ENCODE data around the gene MDN1. TPM values are rescaled to one million over a fixed set of nuclear protein-coding genes. Genes with fewer than 3 reads are reported as not detected.

Gene MDN1
- total and polyA plus RNA-seq, 8 donors, result 15.6 to 27.5 (median 18.1) TPM

DNA sequence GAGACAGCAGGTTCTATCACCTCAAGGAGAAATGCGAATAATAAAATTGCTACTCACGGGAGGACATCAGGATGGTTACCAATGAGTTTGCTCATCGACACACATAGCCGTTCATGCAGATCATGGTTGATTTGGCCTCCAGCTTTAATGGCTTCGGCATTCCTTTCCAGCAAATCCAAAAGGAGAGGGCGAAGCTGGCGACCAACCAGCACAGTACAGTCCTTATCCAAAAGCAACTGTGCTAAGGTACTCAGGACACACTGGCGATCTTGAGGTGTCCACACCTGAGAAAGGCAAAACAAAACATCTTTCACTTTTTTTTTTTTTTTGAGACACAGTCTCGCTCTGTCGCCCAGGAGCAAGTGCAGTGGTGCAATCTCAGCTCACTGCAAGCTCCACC lies 16.3 kb downstream of the MDN1 start:
- Histone ChIP-seq H3K4me3 (no peak overlapping the region), H3K9me3 (no peaks in the 10 kb centered on the region), H3K36me3 (peaks cover 0 to 7% (median 7%) of the 10 kb centered on the region in 3 donors), H3K27ac (no peak overlapping the region), H3K4me1 (no peaks in the 10 kb centered on the region), H3K27me3 (no peaks in the 10 kb centered on the region)
- 91 to 97% methylated on average over 10 of the region's 10 CpGs for WGBS, 2 donors
- intact Hi-C loops (cut with DNase I), result no loop called here
- DNase-seq (no peak), FAIRE-seq (no peak), ATAC-seq (no peak)
- TF ChIP-seq, protein P1, sequence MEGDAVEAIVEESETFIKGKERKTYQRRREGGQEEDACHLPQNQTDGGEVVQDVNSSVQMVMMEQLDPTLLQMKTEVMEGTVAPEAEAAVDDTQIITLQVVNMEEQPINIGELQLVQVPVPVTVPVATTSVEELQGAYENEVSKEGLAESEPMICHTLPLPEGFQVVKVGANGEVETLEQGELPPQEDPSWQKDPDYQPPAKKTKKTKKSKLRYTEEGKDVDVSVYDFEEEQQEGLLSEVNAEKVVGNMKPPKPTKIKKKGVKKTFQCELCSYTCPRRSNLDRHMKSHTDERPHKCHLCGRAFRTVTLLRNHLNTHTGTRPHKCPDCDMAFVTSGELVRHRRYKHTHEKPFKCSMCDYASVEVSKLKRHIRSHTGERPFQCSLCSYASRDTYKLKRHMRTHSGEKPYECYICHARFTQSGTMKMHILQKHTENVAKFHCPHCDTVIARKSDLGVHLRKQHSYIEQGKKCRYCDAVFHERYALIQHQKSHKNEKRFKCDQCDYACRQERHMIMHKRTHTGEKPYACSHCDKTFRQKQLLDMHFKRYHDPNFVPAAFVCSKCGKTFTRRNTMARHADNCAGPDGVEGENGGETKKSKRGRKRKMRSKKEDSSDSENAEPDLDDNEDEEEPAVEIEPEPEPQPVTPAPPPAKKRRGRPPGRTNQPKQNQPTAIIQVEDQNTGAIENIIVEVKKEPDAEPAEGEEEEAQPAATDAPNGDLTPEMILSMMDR (IDR thresholded peaks at IDR 0.05), result no peak

DNA sequence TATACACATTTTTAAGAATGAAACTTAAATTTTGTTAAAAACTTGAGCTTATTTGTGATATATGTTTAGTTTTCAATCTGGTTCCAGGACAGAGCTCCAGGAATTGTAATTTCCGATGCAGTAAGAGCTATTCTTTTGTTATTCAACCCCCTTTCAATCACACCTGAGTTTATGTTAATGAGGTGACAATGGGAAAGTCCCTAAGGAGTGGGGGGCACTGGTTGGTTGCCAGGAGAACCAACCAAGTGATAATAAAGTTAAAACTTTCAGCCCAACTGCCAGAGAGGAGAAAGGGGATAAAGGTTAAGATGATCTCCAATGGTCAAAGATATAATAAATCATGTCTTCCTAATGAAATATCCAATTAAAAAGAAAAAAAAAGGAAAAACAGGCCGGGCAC lies 19.8 kb downstream of the MDN1 start:
- FAIRE-seq, result no peak
- intact Hi-C loops (cut with DNase I), result no loop called here
- TF ChIP-seq, protein P1 (IDR thresholded peaks at IDR 0.05), result no peak

DNA sequence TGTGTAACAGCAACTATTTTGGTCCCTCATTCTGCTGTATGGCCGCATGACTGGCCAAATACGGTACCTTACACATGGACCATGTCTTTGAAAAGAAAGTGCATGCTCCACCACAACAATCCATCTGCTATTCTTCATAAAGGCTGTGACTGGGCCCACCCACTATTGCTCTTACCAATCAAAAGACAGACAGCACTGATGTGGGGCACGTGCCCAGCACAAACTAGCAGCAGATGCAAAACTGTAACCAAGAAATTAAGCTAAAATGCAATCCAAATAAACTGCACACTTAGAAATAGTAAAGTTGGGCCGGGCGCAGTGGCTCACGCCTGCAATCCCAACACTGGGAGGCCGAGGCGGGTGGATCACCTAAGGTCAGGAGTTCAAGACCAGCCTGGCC lies 20.5 kb downstream of the MDN1 start:
- no peak for ATAC-seq
- Histone ChIP-seq H3K9me3 (no peaks in the 10 kb centered on the region), H3K4me3 (no peak overlapping the region), H3K36me3 (peaks cover 0 to 7% (median 7%) of the 10 kb centered on the region in 3 donors), H3K4me1 (no peaks in the 10 kb centered on the region), H3K27me3 (no peaks in the 10 kb centered on the region), H3K27ac (no peak overlapping the region)
- WGBS, 2 donors, result 92 to 96% methylated on average over 8 of the region's 8 CpGs
- TF ChIP-seq, protein P1 (IDR thresholded peaks at IDR 0.05), result no peak
- DNase-seq, result no peak
- FAIRE-seq, result no peak
- intact Hi-C loops (cut with DNase I), result no loop called here

More for the DNA sequence above, 19.8 kb downstream of the MDN1 start:
- no peak for DNase-seq
- Histone ChIP-seq H3K4me3 (no peak overlapping the region), H3K27me3 (no peaks in the 10 kb centered on the region), H3K27ac (no peak overlapping the region), H3K9me3 (no peaks in the 10 kb centered on the region), H3K4me1 (no peaks in the 10 kb centered on the region), H3K36me3 (peaks cover 0 to 7% (median 7%) of the 10 kb centered on the region in 3 donors)
- ATAC-seq, result no peak
- WGBS, 2 donors, result 88 to 92% methylated on average over 2 of the region's 2 CpGs

DNA sequence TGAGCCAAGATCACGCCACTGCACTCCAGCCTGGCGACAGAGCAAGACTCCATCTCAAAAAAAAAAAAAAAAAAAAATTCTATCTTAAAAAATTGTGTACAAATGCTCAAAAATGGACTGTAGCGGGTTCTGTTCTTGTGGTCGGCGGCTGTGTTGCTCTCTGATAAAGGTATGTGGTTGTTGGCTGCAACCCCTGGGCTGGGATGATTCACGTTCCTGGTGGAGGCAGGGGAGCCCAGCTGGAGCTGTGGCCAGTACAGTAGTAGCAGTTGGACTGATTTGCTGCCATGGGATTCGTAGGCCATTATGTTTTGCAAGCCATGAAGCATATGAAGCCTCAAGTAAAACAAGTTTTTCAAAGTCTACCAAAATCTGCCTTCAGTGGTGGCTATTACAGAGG lies 22.3 kb downstream of the MDN1 start:
- intact Hi-C loops (cut with DNase I), result no loop called here
- Histone ChIP-seq H3K27me3 (no peaks in the 10 kb centered on the region), H3K4me3 (no peak overlapping the region), H3K9me3 (no peaks in the 10 kb centered on the region), H3K27ac (no peak overlapping the region), H3K4me1 (no peaks in the 10 kb centered on the region), H3K36me3 (peaks cover 0 to 19% (median 14%) of the 10 kb centered on the region in 3 donors)
- WGBS, 2 donors, result 89 to 96% methylated on average over 7 of the region's 7 CpGs
- FAIRE-seq, result no peak
- TF ChIP-seq, protein P1 (IDR thresholded peaks at IDR 0.05), result no peak
- no peak for ATAC-seq
- DNase-seq, result no peak

DNA sequence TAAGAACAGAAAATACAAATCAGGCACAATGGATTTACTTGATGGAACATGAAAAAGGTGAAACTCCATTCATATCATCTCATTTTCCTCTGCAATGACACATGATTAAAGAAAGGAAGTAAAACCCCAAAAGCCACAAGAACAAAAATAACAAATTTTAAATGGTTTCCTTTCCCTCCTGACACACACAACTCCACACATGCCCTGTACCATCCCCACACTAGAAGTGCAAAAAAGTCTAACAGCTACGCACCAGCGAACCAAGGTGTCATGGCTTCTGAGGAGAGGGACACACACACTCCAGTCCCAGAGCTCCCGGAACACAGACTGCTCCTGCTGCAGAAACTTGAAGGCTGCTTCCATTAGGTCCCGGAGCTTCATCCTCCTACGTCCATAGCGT lies 25.3 kb downstream of the MDN1 start:
- TF ChIP-seq, protein P1 (IDR thresholded peaks at IDR 0.05), result no peak
- Histone ChIP-seq H3K27ac (no peak overlapping the region), H3K9me3 (no peaks in the 10 kb centered on the region), H3K36me3 (peaks cover 0 to 18% (median 16%) of the 10 kb centered on the region in 3 donors), H3K4me1 (no peaks in the 10 kb centered on the region), H3K27me3 (no peaks in the 10 kb centered on the region), H3K4me3 (no peak overlapping the region)
- DNase-seq, result no peak
- no peak for ATAC-seq
- intact Hi-C loops (cut with DNase I), result no loop called here
- no peak for FAIRE-seq
- 89 to 91% methylated on average over 6 of the region's 6 CpGs for WGBS, 2 donors
